ENCODE results near the gene NIPAL3.

DNA sequence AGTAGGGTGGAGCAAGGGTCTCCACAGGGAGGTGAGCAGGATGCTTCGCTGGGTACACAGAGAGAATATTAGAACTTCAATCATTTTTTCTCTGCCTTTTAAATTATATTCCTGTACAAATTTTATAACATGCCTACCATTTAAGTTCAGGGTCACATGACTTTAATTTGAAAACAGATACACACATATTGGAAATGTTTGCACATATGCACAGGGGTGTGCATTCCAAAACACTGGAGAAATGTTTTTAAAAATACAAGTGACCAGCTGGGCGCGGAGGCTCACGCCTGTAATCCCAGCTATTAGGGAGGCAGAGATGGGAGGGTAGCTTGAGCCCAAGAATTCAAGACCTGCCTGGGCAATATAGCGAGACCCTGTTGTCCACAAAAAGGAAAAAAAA, 39.7 kb downstream of the NIPAL3 start:
- no peak for TF ChIP-seq GATA3 (IDR thresholded peaks at IDR 0.05; ENCODE audit: low read depth, low read length)
- no peak for TF ChIP-seq GATA2 (IDR thresholded peaks at IDR 0.05; ENCODE audit: low read depth, low read length)

All from SH-SY5Y (cell line).